Activated CD8-positive, alpha-beta memory T cell treated with anti-CD3 and anti-CD28 coated beads, Interleukin-2, amount 10 ng/mL, durations not matched to agents 7 days and 5 days (primary cell): ENCODE measurements around the gene KCNK10. TPM values are rescaled to one million over a fixed set of nuclear protein-coding genes. Genes with fewer than 3 reads are reported as not detected.

Experiments
- ATAC-seq: fragments of 150-1000 bp; cut with Tn5 transposase; one replicate; pipeline ENCODE4 v1.10.0; 2021; ENCODE audit warnings: moderate library complexity
- CTCF ChIA-PET: fragments of 350-600 bp; sonication (Branson Sonifier 250); formaldehyde crosslinking; loops from one replicate; lab custom pipeline; 2021; ENCODE audit warnings: antibody characterized with exemption; lab: Charles Lee
- DNase-seq: peaks from one replicate; pipeline ENCODE4 v3.0.0-alpha.2; 2020
- H3K27ac Mint-ChIP-seq: one replicate; pipeline ENCODE4 v1.8.0; 2021; ENCODE audit warnings: mild to moderate bottlenecking, mixed read lengths
- H3K27me3 Mint-ChIP-seq: one replicate; pipeline ENCODE4 v1.8.0; 2021; ENCODE audit warnings: mixed read lengths
- H3K36me3 Mint-ChIP-seq: one replicate; pipeline ENCODE4 v1.8.0; 2021; ENCODE audit warnings: mild to moderate bottlenecking, mixed read lengths
- H3K4me1 Mint-ChIP-seq: one replicate; pipeline ENCODE4 v1.8.0; 2021; ENCODE audit warnings: mixed read lengths
- H3K4me3 Mint-ChIP-seq: one replicate; pipeline ENCODE4 v1.8.0; 2021; ENCODE audit warnings: mild to moderate bottlenecking, moderate library complexity, mixed read lengths
- H3K9me3 Mint-ChIP-seq: one replicate; pipeline ENCODE4 v1.8.0; 2022; ENCODE audit warnings: low read depth, mixed read lengths
- total RNA-seq, 2 experiments: library from RNA; stranded (reverse); gene quantifications; one replicate each; pipeline ENCODE4 v1.2.3, GENCODE V29; 2021

Gene KCNK10
- not detected for total RNA-seq

- H3K9me3 Mint-ChIP-seq: no peaks in the 10 kb centered on the region
- H3K4me1 Mint-ChIP-seq: peaks cover 2% of the 10 kb centered on the region
- CTCF ChIA-PET: no interaction called here
- no peak for ATAC-seq
- peak within 1 kb of the TSS; percentile 45 for H3K4me3 Mint-ChIP-seq
- H3K27ac Mint-ChIP-seq: no peak within 1 kb of the TSS
- no peaks in the 10 kb centered on the region for H3K36me3 Mint-ChIP-seq
- DNase-seq: no peak
- H3K27me3 Mint-ChIP-seq: peaks cover 46% of the 10 kb centered on the region
Measured at GRCh38 chr14:88323086-88323522, at the start of gene KCNK10. Gene KCNK10, minus strand, starts transcription at chr14:88323269. Its CDS starts 471 bp downstream, at chr14:88322798.

DNA sequence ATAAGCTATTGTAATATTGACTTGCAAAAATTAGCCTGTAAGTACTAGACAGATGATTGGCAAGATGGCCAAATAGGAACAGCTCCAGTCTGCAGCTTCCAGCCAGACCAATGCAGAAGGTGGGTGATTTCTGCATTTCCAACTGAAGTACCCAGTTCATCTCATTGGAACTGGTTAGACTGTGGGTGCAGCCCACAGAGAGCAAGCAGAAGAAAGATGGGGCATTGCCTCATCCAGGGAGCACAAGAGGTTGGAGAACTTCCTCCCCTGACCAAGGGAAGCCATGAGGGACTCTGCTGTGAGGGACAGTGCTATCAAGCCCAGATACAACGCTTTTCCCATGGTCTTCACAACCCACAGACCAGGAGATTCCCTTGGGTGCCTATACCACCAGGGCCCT, 46.4 kb upstream of the KCNK10 start:
- Mint-ChIP-seq H3K4me3 (no peak overlapping the region), H3K27me3 (peaks cover 27% of the 10 kb centered on the region), H3K4me1 (no peaks in the 10 kb centered on the region), H3K36me3 (no peaks in the 10 kb centered on the region), H3K9me3 (no peaks in the 10 kb centered on the region), H3K27ac (no peak overlapping the region)
- CTCF ChIA-PET: no interaction called here
- DNase-seq: no peak
- no peak for ATAC-seq

DNA sequence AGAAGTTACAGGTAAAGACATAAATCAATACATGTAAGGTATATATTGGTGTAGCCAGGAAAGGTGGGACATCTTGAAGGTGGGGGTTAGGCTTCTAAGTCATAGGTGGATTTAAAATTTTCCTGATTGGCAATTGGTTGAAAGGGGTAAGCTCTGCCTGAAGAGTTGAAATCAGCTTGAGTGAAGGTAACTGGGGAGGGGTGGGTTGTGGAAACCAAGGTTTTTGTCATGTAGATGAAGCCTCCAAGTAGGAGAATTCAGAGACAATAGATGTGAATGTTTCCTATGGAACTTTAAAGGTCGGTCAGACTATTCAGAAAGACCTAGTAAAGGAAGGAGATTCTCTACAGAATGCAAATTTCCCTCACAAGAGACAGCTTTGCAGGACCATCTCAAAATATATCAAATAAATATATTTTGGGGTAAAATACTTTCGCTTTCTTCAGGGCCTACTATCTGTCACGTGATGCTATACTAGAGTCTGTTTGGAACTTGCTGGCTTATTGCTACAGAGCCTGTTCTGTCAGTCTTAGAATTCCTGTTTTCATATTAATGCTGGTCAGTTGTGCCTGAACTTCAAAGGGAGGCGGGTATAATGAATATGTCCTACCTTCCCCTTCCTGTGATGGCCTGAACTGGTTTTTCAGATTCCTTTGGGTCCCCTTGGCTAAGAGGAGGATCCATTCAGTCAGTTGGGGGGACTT, 41.8 kb upstream of the KCNK10 start:
- peaks cover 5% of the 10 kb centered on the region for H3K9me3 Mint-ChIP-seq
- no peak overlapping the region for H3K27ac Mint-ChIP-seq
- no peaks in the 10 kb centered on the region for H3K36me3 Mint-ChIP-seq
- no peak for DNase-seq
- ATAC-seq: no peak
- H3K4me1 Mint-ChIP-seq: no peaks in the 10 kb centered on the region
- H3K27me3 Mint-ChIP-seq: peaks cover 13% of the 10 kb centered on the region
- no peak overlapping the region for H3K4me3 Mint-ChIP-seq
- CTCF ChIA-PET: interaction anchor here (1.3 kb wide), 1 partner anchor 16 kb away, joined by 3 read pairs; no protein-coding TSS in a partner anchor

- peaks cover 7% of the 10 kb centered on the region for H3K9me3 Mint-ChIP-seq
- no peak overlapping the region for H3K27ac Mint-ChIP-seq
- no peaks in the 10 kb centered on the region for H3K4me1 Mint-ChIP-seq
- ATAC-seq (no peak), DNase-seq (no peak)
- H3K4me3 Mint-ChIP-seq: no peak overlapping the region
- CTCF ChIA-PET: no interaction called here
- peaks cover 6% of the 10 kb centered on the region for H3K27me3 Mint-ChIP-seq
- H3K36me3 Mint-ChIP-seq: no peaks in the 10 kb centered on the region
Measured at GRCh38 chr14:88363644-88364043, 40.6 kb upstream of the KCNK10 start.

DNA sequence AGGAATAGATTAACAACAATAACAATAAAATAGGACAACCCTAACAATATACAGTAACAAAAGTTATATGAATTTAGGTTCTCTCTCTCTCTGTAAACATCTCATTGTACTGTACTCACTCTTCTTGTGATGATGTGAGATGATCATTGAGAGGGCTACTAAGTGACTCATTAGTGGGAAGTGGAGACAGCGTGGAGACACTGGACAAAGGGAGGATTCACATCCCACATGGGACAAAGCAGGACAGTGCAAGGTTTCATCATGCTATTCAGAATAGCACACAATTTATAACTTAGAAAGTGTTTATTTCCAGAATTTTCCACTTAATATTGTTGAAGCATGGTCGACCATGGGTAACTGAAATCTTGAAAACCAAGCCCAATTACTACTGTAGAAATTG, 36.4 kb upstream of the KCNK10 start:
- no peak for DNase-seq
- Mint-ChIP-seq H3K9me3 (peaks cover 7% of the 10 kb centered on the region), H3K4me1 (no peaks in the 10 kb centered on the region), H3K36me3 (no peaks in the 10 kb centered on the region), H3K4me3 (no peak overlapping the region), H3K27me3 (peaks cover 5% of the 10 kb centered on the region), H3K27ac (no peak overlapping the region)
- ATAC-seq: no peak
- CTCF ChIA-PET: no interaction called here

GRCh38 chr14:88354358-88354757, 31.3 kb upstream of the KCNK10 start:
- DNase-seq (no peak), ATAC-seq (no peak)
- Mint-ChIP-seq H3K27ac (no peak overlapping the region), H3K27me3 (no peaks in the 10 kb centered on the region), H3K9me3 (no peaks in the 10 kb centered on the region), H3K36me3 (no peaks in the 10 kb centered on the region), H3K4me1 (no peaks in the 10 kb centered on the region), H3K4me3 (no peak overlapping the region)
- CTCF ChIA-PET: no interaction called here

DNA sequence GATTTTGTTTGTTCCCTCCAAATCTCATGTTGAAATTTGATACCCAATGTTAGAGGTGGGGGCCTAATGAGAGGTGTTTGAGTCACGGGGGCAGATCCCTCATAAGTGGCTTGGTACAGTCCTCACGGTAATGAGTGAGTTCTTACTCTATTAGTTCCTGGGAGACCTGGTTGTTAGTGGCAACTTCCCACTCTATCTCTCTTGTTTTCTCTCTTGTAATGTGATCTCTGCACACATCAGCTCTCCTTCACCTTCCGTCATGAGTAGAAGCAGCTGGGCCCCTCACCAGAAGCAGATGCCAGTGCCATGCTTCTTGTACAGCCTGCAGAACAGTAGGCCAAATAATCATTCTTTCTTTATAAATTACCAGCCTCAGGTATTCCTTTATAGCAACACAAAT, 29.6 kb upstream of the KCNK10 start:
- Mint-ChIP-seq H3K36me3 (no peaks in the 10 kb centered on the region), H3K9me3 (no peaks in the 10 kb centered on the region), H3K4me3 (no peak overlapping the region), H3K4me1 (no peaks in the 10 kb centered on the region), H3K27ac (no peak overlapping the region), H3K27me3 (no peaks in the 10 kb centered on the region)
- CTCF ChIA-PET: no interaction called here
- no peak for DNase-seq
- no peak for ATAC-seq

DNA sequence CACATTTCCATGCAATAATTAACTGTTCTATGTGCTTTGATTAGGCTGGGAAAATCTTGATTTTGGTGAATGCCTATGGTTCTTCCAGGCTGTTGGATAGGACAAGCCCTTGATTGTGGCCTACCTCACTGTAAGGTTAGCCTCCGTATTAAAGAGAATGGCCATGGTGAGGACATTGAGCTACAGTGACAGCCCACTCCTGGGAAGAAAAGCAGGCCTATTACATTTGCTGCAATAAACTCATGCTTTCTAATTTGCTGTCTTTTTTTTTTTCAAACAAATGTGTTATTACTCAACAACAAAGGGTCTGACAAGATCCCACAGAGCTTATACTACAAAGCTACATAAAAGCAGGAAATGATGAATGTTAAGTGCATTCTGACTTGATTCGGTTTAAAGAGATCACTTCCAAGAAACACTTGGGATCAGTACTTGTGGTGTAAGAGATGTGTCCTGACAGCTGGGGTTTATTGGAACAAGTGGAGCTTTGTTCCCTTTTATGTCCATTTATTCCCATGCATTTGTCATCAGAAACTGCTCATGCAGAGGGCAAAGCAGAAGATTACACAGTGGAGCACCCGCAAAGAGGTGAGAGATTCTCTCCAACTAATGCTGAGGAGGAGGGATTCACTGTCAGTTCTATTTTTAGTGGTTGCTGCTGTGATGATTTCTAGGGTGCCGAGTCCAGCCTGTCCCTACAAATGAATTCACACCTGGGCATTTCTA, 29.1 kb upstream of the KCNK10 start:
- DNase-seq (no peak), ATAC-seq (no peak)
- Mint-ChIP-seq H3K4me1 (no peaks in the 10 kb centered on the region), H3K9me3 (no peaks in the 10 kb centered on the region), H3K27ac (no peak overlapping the region), H3K4me3 (no peak overlapping the region), H3K27me3 (no peaks in the 10 kb centered on the region), H3K36me3 (no peaks in the 10 kb centered on the region)
- CTCF ChIA-PET: no interaction called here

- no peak for ATAC-seq
- no peak overlapping the region for H3K27ac Mint-ChIP-seq
- no peaks in the 10 kb centered on the region for H3K4me1 Mint-ChIP-seq
- no peak for DNase-seq
- CTCF ChIA-PET: no interaction called here
- no peak overlapping the region for H3K4me3 Mint-ChIP-seq
- H3K27me3 Mint-ChIP-seq: peaks cover 5% of the 10 kb centered on the region
- no peaks in the 10 kb centered on the region for H3K9me3 Mint-ChIP-seq
- H3K36me3 Mint-ChIP-seq: no peaks in the 10 kb centered on the region
Measured at GRCh38 chr14:88348546-88348945, 25.5 kb upstream of the KCNK10 start.

DNA sequence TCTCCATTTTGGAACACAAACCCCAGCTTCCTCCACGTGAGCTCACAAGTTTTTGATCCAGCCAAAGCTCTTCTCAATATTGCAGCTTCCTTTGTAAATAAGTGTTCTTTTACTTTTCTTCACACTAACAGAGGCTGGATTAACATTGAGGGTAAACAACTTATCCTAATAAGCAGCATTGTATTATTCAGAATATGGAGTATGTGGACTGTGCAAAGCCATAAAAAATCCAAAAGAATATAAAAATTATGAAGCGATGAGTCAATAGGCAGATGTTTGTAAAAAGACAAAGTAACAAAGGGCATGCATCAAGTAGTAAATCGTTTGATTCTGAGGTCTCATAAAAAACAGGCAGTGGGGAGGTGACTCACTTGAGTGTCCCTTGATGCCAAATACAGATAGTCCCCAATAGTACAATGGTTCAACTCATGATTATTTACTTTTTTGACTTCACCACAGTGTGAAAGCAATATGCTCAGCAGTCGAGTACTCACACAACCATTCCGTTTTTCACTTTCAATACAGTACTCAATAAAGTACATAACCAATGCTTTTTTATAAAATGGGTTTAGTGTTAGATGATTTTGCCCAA, 23.1 kb upstream of the KCNK10 start:
- CTCF ChIA-PET: no interaction called here
- Mint-ChIP-seq H3K4me3 (no peak overlapping the region), H3K9me3 (no peaks in the 10 kb centered on the region), H3K36me3 (no peaks in the 10 kb centered on the region), H3K4me1 (no peaks in the 10 kb centered on the region), H3K27me3 (peaks cover 7% of the 10 kb centered on the region), H3K27ac (no peak overlapping the region)
- ATAC-seq (no peak), DNase-seq (no peak)

GRCh38 chr14:88342980-88343379, 19.9 kb upstream of the KCNK10 start:
- Mint-ChIP-seq H3K36me3 (no peaks in the 10 kb centered on the region), H3K4me3 (no peak overlapping the region), H3K9me3 (no peaks in the 10 kb centered on the region), H3K4me1 (no peaks in the 10 kb centered on the region), H3K27me3 (peaks cover 10% of the 10 kb centered on the region), H3K27ac (no peak overlapping the region)
- DNase-seq (no peak), ATAC-seq (no peak)
- CTCF ChIA-PET: no interaction called here

DNA sequence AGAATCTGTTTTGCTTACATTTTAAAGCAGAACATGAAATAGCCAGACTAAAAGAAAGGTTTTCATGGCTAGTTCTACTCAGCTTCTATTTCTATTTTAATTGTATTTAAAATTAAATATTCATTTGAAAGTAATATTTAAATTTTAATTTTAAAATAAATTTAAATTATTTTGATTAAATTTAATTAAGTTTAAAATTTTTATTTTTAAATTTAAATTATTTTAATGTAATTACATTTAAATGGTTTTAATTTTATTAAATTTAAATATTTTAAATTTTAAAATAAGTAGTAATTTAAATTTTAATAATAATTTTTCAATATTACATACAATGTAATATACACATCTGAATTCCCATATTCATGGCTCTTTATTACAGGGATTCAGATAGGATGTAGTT, 17.3 kb upstream of the KCNK10 start:
- ATAC-seq (no peak), DNase-seq (no peak)
- H3K4me3 Mint-ChIP-seq: no peak overlapping the region
- peaks cover 17% of the 10 kb centered on the region for H3K27me3 Mint-ChIP-seq
- no peak overlapping the region for H3K27ac Mint-ChIP-seq
- H3K36me3 Mint-ChIP-seq: no peaks in the 10 kb centered on the region
- H3K4me1 Mint-ChIP-seq: no peaks in the 10 kb centered on the region
- H3K9me3 Mint-ChIP-seq: no peaks in the 10 kb centered on the region
- CTCF ChIA-PET: no interaction called here

DNA sequence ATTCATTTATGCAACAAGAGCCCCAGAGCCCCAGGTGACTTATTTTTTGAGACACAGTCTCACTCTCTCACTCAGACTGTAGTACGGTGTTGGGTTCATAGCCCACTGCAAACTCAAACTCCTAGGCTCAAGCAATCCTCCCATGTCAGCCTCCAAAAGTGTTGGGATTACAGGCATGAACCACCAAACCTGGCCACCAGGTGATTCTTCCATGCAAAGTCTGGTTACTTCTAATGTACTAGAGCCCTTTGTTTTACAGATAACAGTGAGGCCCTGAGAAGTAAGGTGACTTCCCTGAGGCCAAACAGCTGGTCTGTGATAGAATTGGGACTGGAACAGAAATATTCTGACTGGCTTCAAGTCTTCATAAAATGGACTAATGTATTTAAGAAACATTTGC, 10.0 kb upstream of the KCNK10 start:
- ATAC-seq (no peak), DNase-seq (no peak)
- Mint-ChIP-seq H3K4me1 (no peaks in the 10 kb centered on the region), H3K9me3 (no peaks in the 10 kb centered on the region), H3K36me3 (no peaks in the 10 kb centered on the region), H3K27ac (no peak overlapping the region), H3K27me3 (peaks cover 28% of the 10 kb centered on the region), H3K4me3 (no peak overlapping the region)
- CTCF ChIA-PET: interaction anchor here (0.9 kb wide), 1 partner anchor 143 kb away, joined by 3 read pairs; no protein-coding TSS in a partner anchor

DNA sequence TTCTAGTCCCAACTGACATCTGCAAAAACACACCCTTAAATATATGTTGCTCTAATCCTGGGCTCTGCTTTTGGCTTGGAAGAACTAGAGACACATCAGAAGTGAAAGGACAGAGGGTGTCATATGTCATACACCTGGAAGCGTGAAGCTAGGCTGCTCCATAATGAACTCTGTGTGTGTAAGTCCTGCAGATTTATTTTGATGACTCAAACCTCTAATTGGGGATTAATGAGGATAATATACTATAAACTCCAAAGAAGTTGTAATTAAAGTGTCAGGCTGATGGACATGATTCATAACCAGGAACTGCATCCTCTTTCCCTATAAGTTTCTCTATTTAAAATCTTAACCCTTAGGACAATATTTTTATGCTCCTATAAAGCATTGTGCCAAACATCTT, 4.4 kb upstream of the KCNK10 start:
- DNase-seq (no peak), ATAC-seq (no peak)
- Mint-ChIP-seq H3K9me3 (no peaks in the 10 kb centered on the region), H3K27me3 (peaks cover 66% of the 10 kb centered on the region), H3K4me1 (peaks cover 2% of the 10 kb centered on the region), H3K36me3 (no peaks in the 10 kb centered on the region), H3K27ac (no peak overlapping the region), H3K4me3 (no peak overlapping the region)
- CTCF ChIA-PET: no interaction called here
